ENCODE results near the gene ZNF33B. TPM values are rescaled to one million over a fixed set of nuclear protein-coding genes. Genes with fewer than 3 reads are reported as not detected.

The ZNF33B gene
- total RNA-seq, 1 experiment from 2014 or later = 27.2 TPM

DNA sequence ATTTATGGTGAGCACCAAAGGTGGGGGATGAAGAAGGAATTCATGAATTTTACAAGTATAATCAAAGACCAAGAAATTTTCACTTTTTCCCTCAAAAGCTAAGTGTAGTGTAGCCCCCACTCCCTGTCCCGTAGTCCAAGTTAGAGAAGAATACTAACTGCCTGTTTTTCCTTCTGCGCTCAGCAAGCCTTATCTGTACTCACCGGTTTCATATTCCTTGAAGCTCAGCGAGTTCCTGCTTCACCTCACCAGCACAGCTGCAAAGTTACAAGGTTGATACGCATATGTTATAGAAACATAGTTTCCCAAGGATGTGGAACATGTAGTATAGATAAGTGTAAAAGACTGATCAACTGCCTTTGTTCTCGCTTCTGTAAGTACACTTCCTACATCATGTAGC is 16.0 kb upstream of the ZNF33B start:
- Mint-ChIP-seq H3K4me3 (ENCODE audit: low read depth, unreplicated experiment) (no peak overlapping the region), H3K4me1 (ENCODE audit: low read depth, unreplicated experiment) (peaks cover 23% of the 10 kb centered on the region), H3K27ac (ENCODE audit: unreplicated experiment) (no peak overlapping the region), H3K36me3 (ENCODE audit: insufficient read depth, unreplicated experiment) (no peaks in the 10 kb centered on the region), H3K9me3 (ENCODE audit: low read depth, unreplicated experiment) (peaks cover 6% of the 10 kb centered on the region), H3K27me3 (ENCODE audit: unreplicated experiment) (no peaks in the 10 kb centered on the region)
- CTCF ChIA-PET = no interaction called here
- DNase-seq = no peak
- intact Hi-C loops (cut with micrococcal nuclease; ENCODE audit: unreplicated experiment) = no loop called here
- TF ChIP-seq, protein P1, sequence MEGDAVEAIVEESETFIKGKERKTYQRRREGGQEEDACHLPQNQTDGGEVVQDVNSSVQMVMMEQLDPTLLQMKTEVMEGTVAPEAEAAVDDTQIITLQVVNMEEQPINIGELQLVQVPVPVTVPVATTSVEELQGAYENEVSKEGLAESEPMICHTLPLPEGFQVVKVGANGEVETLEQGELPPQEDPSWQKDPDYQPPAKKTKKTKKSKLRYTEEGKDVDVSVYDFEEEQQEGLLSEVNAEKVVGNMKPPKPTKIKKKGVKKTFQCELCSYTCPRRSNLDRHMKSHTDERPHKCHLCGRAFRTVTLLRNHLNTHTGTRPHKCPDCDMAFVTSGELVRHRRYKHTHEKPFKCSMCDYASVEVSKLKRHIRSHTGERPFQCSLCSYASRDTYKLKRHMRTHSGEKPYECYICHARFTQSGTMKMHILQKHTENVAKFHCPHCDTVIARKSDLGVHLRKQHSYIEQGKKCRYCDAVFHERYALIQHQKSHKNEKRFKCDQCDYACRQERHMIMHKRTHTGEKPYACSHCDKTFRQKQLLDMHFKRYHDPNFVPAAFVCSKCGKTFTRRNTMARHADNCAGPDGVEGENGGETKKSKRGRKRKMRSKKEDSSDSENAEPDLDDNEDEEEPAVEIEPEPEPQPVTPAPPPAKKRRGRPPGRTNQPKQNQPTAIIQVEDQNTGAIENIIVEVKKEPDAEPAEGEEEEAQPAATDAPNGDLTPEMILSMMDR (IDR thresholded peaks at IDR 0.05; ENCODE audit: unreplicated experiment) = no peak
- no TSS peak for BruUV-seq (replicated peaks)

DNA sequence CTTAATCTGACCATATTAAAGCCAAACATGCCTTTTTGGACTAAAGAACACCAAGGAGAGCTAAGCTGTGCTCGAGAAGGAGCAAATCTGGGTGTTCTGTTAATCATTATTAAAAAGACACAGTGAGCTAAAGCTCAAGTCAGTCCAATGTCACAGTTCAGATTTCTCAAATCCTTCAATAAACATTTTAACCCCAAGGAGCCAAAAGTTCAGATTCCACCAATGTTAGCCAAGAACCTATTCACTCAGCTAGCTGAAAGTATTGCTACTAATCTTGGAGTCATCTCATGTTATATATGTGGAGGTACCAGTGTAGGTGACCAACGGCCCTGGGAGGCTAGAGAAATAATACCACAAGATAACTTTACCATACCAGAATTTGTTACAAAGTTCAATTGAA is 14.5 kb upstream of the ZNF33B start:
- Mint-ChIP-seq H3K4me3 (ENCODE audit: low read depth, unreplicated experiment) (peak overlapping the region; percentile 2), H3K9me3 (ENCODE audit: low read depth, unreplicated experiment) (peaks cover 6% of the 10 kb centered on the region), H3K4me1 (ENCODE audit: low read depth, unreplicated experiment) (peaks cover 23% of the 10 kb centered on the region), H3K27me3 (ENCODE audit: unreplicated experiment) (no peaks in the 10 kb centered on the region), H3K27ac (ENCODE audit: unreplicated experiment) (no peak overlapping the region), H3K36me3 (ENCODE audit: insufficient read depth, unreplicated experiment) (no peaks in the 10 kb centered on the region)
- intact Hi-C loops (cut with micrococcal nuclease; ENCODE audit: unreplicated experiment) = no loop called here
- BruUV-seq (replicated peaks) = no TSS peak
- CTCF ChIA-PET = no interaction called here
- DNase-seq = no peak
- TF ChIP-seq, protein P1 (IDR thresholded peaks at IDR 0.05; ENCODE audit: unreplicated experiment) = no peak

DNA sequence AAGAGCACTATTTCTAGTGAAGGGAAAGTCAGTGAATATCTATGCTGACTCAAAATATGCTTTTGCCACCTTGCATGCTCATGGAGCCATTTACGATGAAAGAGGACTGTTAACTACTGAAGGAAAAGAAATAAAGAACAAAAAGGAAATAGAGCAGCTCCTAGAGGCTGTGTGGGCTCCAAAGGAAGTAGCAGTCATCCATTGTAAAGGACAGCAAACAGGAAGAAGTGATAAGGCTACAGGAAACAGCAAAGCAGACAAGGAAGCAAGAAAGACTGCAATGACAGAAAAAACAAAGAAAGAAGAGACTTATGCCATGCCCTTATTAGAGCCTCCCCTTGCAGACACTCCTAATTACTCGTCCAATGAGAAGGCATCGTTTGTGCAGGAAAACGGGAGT is 12.0 kb upstream of the ZNF33B start:
- peaks cover 48% of the 10 kb centered on the region for H3K4me1 Mint-ChIP-seq (ENCODE audit: low read depth, unreplicated experiment)
- H3K27me3 Mint-ChIP-seq (ENCODE audit: unreplicated experiment) = no peaks in the 10 kb centered on the region
- intact Hi-C loops (cut with micrococcal nuclease; ENCODE audit: unreplicated experiment) = no loop called here
- peaks cover 2% of the 10 kb centered on the region for H3K9me3 Mint-ChIP-seq (ENCODE audit: low read depth, unreplicated experiment)
- no TSS peak for BruUV-seq (replicated peaks)
- CTCF ChIA-PET = no interaction called here
- H3K36me3 Mint-ChIP-seq (ENCODE audit: insufficient read depth, unreplicated experiment) = peaks cover 15% of the 10 kb centered on the region
- no peak overlapping the region for H3K4me3 Mint-ChIP-seq (ENCODE audit: low read depth, unreplicated experiment)
- no peak for DNase-seq
- H3K27ac Mint-ChIP-seq (ENCODE audit: unreplicated experiment) = no peak overlapping the region
- TF ChIP-seq, protein P1 (IDR thresholded peaks at IDR 0.05; ENCODE audit: unreplicated experiment) = no peak

- no peak overlapping the region for H3K4me3 Mint-ChIP-seq (ENCODE audit: low read depth, unreplicated experiment)
- no peak overlapping the region for H3K27ac Mint-ChIP-seq (ENCODE audit: unreplicated experiment)
- CTCF ChIA-PET = no interaction called here
- BruUV-seq (replicated peaks) = no TSS peak
- H3K4me1 Mint-ChIP-seq (ENCODE audit: low read depth, unreplicated experiment) = peaks cover 58% of the 10 kb centered on the region
- H3K9me3 Mint-ChIP-seq (ENCODE audit: low read depth, unreplicated experiment) = peaks cover 2% of the 10 kb centered on the region
- intact Hi-C loops (cut with micrococcal nuclease; ENCODE audit: unreplicated experiment) = no loop called here
- DNase-seq = no peak
- TF ChIP-seq, protein P1 (IDR thresholded peaks at IDR 0.05; ENCODE audit: unreplicated experiment) = no peak
- H3K36me3 Mint-ChIP-seq (ENCODE audit: insufficient read depth, unreplicated experiment) = peaks cover 17% of the 10 kb centered on the region
- no peaks in the 10 kb centered on the region for H3K27me3 Mint-ChIP-seq (ENCODE audit: unreplicated experiment)
Measured at GRCh38 chr10:42648512-42648911, 10.1 kb upstream of the ZNF33B start.

All from Calu3 (cell line).